Embryonic facial prominence (tissue), 1 donor: ENCODE results near the gene PPP2R5C.

Experiments used
- DNase-seq: peaks from one replicate; pipeline ENCODE4 v3.0.0-alpha.2; 2016; ENCODE audit errors: extremely low spot score

Gene PPP2R5C

GRCh38 chr14:101950100-101950499, 188.6 kb downstream of the PPP2R5C start:
- no peak for DNase-seq

GRCh38 chr14:101950516-101951215, 189.2 kb downstream of the PPP2R5C start:
- no peak for DNase-seq

- DNase-seq, result no peak
These were observed 191.6 kb downstream of the PPP2R5C start for GRCh38 chr14:101953151-101953550.

GRCh38 chr14:101954501-101954900, 193.0 kb downstream of the PPP2R5C start:
- no peak for DNase-seq

GRCh38 chr14:101955695-101956161, 194.2 kb downstream of the PPP2R5C start:
- DNase-seq, result no peak

- no peak for DNase-seq
These were observed 194.8 kb downstream of the PPP2R5C start for GRCh38 chr14:101956179-101956885.

GRCh38 chr14:101957406-101958234, 196.1 kb downstream of the PPP2R5C start:
- no peak for DNase-seq

- DNase-seq, result no peak
These were observed 197.1 kb downstream of the PPP2R5C start for GRCh38 chr14:101958418-101959180.

- DNase-seq, result no peak
These were observed 197.8 kb downstream of the PPP2R5C start for GRCh38 chr14:101959277-101959676.

GRCh38 chr14:101960225-101960624, 198.7 kb downstream of the PPP2R5C start:
- no peak for DNase-seq

- peak; percentile 57 for DNase-seq
These were observed 199.7 kb downstream of the PPP2R5C start for GRCh38 chr14:101961011-101961721.

GRCh38 chr14:101961746-101962502, 200.4 kb downstream of the PPP2R5C start:
- no peak for DNase-seq

- DNase-seq, result no peak
These were observed 201.0 kb downstream of the PPP2R5C start for GRCh38 chr14:101962503-101962874.

GRCh38 chr14:101963052-101963451, 201.5 kb downstream of the PPP2R5C start:
- DNase-seq, result no peak

GRCh38 chr14:101963656-101964296, 202.3 kb downstream of the PPP2R5C start:
- DNase-seq, result no peak

- peak; percentile 82 for DNase-seq
These were observed 203.0 kb downstream of the PPP2R5C start, which contains the start of gene DYNC1H1 for GRCh38 chr14:101964297-101965180. Gene DYNC1H1 (plus strand): TSS chr14:101964573. CDS start chr14:101964692, 119 bp downstream.

GRCh38 chr14:101965181-101965544, 203.7 kb downstream of the PPP2R5C start:
- no peak for DNase-seq
